NOMO-1 treated with DMSO at 0.1 percent for 48 hours (cell line): Measurements from ENCODE around the gene PPP1R36.
"Not testable (repeated sequence)": the region's sequence is repeated elsewhere in the genome, so short reads cannot be mapped to it uniquely, and the experiment has no call there.

Experiments
- DNase-seq: peaks from one replicate; lab custom pipeline; 2025; ENCODE audit not compliant: unreplicated experiment; lab: John Stamatoyannopoulos, UW

PPP1R36 gene

GRCh38 chr14:64517667-64518066, 32.1 kb upstream of the PPP1R36 start:
- DNase-seq = not testable (repeated sequence)

- no peak for DNase-seq
Measured at GRCh38 chr14:64518229-64518628, 31.5 kb upstream of the PPP1R36 start.

GRCh38 chr14:64520699-64521098, 29.1 kb upstream of the PPP1R36 start:
- no peak for DNase-seq

GRCh38 chr14:64522591-64523355, 27.0 kb upstream of the PPP1R36 start:
- DNase-seq = no peak

GRCh38 chr14:64525354-64525753, 24.4 kb upstream of the PPP1R36 start:
- DNase-seq = no peak

- DNase-seq = no peak
Measured at GRCh38 chr14:64531567-64531966, 18.2 kb upstream of the PPP1R36 start.

GRCh38 chr14:64536488-64537245, 13.1 kb upstream of the PPP1R36 start:
- DNase-seq = peak; percentile 67

GRCh38 chr14:64540208-64541202, 9.3 kb upstream of the PPP1R36 start, which contains the start of gene HSPA2:
HSPA2 (plus strand) TSS chr14:64540741; CDS start chr14:64540850, 109 bp downstream.
- peak; percentile 95 for DNase-seq

- DNase-seq = no peak
Measured at GRCh38 chr14:64541261-64541971, 8.3 kb upstream of the PPP1R36 start.

GRCh38 chr14:64541972-64542835, 7.6 kb upstream of the PPP1R36 start:
- no peak for DNase-seq

- no peak for DNase-seq
Measured at GRCh38 chr14:64542836-64543201, 6.9 kb upstream of the PPP1R36 start.

GRCh38 chr14:64544607-64545312, 5.0 kb upstream of the PPP1R36 start:
- DNase-seq = no peak

- no peak for DNase-seq
Measured at GRCh38 chr14:64549016-64549415, 745 bp upstream of the PPP1R36 start.

GRCh38 chr14:64550621-64551333, 1.0 kb downstream of the PPP1R36 start:
- DNase-seq = no peak

GRCh38 chr14:64554556-64554955, 4.8 kb downstream of the PPP1R36 start:
- DNase-seq = no peak

GRCh38 chr14:64556526-64556925, 6.8 kb downstream of the PPP1R36 start:
- DNase-seq = peak; percentile 22

- not testable (repeated sequence) for DNase-seq
Measured at GRCh38 chr14:64558216-64558615, 8.5 kb downstream of the PPP1R36 start.

GRCh38 chr14:64561631-64562030, 11.9 kb downstream of the PPP1R36 start:
- no peak for DNase-seq
